ENCODE measurements around the gene KLHL17.
"Not testable (repeated sequence)": the region's sequence is repeated elsewhere in the genome, so short reads cannot be mapped to it uniquely, and the experiment has no call there.

Gene KLHL17

DNA sequence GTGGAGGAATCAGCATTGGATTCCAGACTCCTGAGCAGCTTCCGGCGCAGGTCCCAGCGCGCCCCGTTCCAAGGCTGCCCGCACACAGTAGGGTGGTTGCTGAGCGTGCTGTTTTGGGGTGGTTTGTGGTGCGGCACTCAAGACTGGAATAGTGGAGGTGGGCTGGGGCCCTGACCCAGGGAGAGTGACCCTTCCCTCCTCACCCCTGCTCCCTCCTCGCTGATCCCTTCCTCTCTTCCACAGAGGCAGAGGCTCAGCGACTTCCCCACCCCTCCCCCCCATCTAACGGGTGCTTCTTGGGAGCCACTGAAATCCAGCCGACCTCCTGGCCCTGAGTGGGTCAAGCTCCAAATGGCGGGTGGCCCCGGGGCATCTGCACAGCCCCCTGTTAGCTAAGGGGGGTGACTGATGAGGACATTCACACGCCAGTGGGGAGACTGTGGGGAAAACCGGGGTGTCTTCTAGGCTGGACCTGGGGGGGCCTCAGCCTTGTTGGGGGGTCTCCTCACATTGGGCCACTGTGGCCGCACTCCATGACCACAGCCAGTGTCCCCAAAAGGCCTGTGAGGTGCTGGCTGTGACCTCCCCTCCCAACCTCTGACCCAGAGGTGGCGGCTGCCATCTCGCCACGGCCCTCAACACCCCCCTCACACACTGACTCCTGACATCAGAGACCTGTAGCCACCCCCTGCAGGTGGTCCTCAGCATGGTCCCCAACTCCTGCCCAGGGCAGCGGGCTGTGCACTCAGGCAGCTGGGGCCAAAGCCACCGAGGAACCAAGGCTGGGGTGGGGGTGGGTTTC lies 43.4 kb downstream of the KLHL17 start:
- no peak overlapping the region for H3K4me3 ChIP-seq (ENCODE audit: low read length)
- no peak for DNase-seq (ENCODE audit: low read depth)
- TF ChIP-seq, protein P1, sequence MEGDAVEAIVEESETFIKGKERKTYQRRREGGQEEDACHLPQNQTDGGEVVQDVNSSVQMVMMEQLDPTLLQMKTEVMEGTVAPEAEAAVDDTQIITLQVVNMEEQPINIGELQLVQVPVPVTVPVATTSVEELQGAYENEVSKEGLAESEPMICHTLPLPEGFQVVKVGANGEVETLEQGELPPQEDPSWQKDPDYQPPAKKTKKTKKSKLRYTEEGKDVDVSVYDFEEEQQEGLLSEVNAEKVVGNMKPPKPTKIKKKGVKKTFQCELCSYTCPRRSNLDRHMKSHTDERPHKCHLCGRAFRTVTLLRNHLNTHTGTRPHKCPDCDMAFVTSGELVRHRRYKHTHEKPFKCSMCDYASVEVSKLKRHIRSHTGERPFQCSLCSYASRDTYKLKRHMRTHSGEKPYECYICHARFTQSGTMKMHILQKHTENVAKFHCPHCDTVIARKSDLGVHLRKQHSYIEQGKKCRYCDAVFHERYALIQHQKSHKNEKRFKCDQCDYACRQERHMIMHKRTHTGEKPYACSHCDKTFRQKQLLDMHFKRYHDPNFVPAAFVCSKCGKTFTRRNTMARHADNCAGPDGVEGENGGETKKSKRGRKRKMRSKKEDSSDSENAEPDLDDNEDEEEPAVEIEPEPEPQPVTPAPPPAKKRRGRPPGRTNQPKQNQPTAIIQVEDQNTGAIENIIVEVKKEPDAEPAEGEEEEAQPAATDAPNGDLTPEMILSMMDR (IDR thresholded peaks at IDR 0.05; ENCODE audit: insufficient read depth, low read depth, low read length, missing control alignments), result no peak

DNA sequence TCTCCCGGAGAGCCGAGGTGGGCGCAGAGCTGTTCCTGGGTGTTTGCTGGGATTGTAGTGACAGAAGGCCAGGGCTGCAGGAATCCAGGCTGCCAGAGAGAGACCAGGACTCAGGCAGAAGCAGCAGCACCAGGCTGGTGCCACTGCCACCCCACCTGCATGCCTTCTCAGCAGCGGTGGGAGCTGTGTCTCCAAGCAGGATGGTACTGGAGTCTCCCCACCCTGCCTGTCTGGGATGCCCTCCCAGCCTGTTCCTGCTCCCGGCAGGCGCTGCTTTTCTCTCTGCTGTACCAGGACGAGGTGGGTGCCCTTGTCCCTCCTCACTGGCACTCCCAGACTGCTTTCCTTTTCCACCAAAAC lies 44.0 kb downstream of the KLHL17 start:
- H3K4me3 ChIP-seq (ENCODE audit: low read length), result no peak overlapping the region
- DNase-seq (ENCODE audit: low read depth), result no peak
- TF ChIP-seq, protein P1 (IDR thresholded peaks at IDR 0.05; ENCODE audit: insufficient read depth, low read depth, low read length, missing control alignments), result no peak

DNA sequence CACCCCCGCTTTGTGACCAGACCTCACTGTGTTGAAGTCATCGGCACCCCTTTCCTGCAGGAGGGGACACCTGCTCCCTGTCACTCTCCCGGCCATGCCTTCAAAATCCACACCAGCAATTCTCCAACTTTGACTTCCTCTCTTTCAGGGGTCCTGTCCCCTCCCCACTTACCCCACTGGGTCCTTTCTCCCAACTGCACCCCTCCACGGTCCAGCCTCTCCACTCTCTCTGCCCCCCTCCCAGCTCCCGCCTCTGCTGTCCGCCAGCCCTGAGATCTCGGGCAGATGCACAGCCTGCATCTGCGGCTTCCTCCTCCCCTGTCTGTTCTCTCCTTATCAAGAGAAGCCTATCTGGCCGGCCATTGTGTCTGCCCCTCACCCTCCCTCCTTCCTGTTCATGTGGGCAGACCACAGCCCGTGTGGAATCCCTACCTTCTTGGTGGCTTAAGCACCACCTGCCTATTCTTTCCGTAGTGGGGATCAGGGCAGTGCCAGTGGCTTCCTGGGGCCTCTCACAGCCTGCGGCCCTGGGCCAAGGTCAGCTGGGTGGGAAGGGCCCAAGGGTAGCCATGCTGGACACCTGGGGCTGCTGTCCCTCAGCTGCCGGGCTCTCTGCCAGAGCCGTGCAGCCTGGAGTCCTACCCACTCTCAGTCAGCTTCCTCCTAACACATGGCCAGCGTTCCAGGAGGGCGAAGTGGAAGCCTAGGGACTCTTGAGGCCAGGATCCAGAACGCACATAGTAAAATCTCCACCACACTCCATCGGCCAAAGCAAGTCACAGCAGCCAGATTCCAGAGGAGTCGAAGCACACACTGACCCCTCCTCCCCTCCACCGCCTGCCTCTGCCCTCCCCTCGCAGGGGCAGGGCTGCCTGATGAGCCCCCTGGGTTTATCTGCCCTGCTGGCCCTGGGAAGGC lies 44.7 kb downstream of the KLHL17 start:
- TF ChIP-seq, protein P1 (IDR thresholded peaks at IDR 0.05; ENCODE audit: insufficient read depth, low read depth, low read length, missing control alignments), result no peak
- no peak overlapping the region for H3K4me3 ChIP-seq (ENCODE audit: low read length)
- DNase-seq (ENCODE audit: low read depth), result no peak

DNA sequence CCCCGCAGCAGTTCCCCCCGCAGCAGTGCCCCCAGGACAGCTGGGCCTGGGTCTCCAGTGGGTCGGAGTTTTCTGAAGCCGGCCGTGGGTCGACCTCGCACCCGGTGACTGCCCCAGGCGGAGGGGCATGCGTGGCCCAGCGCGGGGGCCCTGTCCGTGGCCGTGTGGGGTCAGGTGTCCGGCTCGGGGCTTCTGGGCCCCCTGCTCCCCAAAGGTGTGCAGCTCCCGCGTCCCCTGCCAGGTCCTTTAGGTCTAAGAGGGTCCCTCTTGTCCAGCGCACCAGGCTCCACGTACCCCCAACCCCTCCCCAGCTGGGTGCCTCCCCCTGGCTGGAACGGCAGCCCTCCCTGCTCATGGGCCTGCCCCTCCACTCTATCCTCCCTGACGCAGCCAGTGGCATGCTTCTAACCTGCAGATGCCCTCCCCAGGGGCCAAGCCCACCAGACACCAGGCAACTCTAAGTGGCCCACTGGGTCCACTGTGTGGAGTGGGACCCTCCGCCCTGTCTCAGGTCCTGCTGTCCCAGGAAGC lies 45.5 kb downstream of the KLHL17 start:
- TF ChIP-seq, protein P1 (IDR thresholded peaks at IDR 0.05; ENCODE audit: insufficient read depth, low read depth, low read length, missing control alignments), result no peak
- no peak for DNase-seq (ENCODE audit: low read depth)
- H3K4me3 ChIP-seq (ENCODE audit: low read length), result no peak overlapping the region

DNA sequence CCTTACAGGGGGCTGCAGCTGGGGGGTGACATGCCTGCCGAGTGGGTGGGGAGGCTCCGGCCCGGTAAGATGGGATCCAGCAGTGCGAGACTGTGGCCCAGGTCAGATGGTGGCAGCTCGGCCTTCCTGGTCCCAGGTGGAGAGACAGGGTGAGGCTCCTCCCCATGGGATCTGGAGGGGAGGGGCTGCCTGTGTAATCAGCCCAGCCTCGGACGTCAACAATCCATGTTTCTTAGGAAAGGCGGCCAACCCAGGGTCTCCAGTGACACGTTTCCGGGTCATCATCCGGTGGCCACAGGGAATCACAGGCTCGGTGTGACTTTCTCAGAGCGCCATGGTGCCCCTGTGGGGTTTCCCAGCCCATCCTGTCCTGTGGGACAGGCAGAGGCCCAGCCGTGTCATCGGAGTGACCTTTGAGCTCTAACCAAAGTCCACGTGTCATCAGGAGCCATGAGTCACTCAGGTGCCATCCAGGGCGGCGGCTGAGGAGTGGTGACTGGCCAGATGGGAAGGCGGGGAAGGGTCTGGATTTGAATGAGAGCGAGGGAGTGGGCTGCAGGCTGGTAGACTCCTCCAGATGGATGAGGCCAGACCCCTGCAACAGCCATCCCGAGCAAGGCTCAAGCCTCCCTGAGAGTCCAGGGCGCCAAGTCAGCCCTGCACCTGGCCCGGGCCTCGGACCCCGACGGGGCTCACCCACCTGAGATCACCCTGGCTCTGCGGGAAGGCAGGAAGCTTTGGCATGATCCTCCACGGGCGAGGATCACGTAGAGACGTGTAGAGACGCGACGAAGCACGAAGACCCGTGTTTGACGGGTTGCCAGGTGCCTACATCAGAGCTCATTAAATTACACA lies 46.1 kb downstream of the KLHL17 start:
- DNase-seq (ENCODE audit: low read depth), result no peak

DNA sequence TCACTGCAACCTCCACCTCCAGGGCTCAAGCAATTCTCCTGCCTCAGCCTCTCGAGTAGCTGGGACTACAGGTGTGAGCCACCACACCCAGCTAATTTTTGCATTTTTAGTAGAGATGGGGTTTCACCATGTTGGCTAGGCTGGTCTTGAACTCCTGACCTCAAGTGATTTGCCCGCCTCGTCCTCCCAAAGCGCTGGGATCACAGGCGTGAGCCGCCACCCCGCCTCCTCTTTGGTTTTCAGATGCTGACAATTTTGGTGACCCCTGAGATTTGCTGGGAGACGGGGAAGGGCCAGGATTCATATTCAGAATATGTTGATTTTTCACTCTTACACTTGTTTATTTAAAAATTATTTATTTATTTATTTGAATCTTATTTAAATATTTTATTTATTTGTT lies 49.7 kb downstream of the KLHL17 start:
- H3K4me3 ChIP-seq (ENCODE audit: low read length); DNase-seq (ENCODE audit: low read depth): not testable (repeated sequence)

More for the DNA sequence above, 46.1 kb downstream of the KLHL17 start:
- H3K4me3 ChIP-seq (ENCODE audit: low read length), result no peak overlapping the region
- TF ChIP-seq, protein P1 (IDR thresholded peaks at IDR 0.05; ENCODE audit: insufficient read depth, low read depth, low read length, missing control alignments), result no peak
